Measurements from ENCODE around the gene TUBE1.
"Not testable (repeated sequence)": the region's sequence is repeated elsewhere in the genome, so short reads cannot be mapped to it uniquely, and the experiment has no call there.

TUBE1 gene, protein sequence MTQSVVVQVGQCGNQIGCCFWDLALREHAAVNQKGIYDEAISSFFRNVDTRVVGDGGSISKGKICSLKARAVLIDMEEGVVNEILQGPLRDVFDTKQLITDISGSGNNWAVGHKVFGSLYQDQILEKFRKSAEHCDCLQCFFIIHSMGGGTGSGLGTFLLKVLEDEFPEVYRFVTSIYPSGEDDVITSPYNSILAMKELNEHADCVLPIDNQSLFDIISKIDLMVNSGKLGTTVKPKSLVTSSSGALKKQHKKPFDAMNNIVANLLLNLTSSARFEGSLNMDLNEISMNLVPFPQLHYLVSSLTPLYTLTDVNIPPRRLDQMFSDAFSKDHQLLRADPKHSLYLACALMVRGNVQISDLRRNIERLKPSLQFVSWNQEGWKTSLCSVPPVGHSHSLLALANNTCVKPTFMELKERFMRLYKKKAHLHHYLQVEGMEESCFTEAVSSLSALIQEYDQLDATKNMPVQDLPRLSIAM

GRCh38 chr6:112087136-112087911 is at the start of gene TUBE1, which contains the start of gene FAM229B:
Gene TUBE1 (minus strand): TSS chr6:112087482. CDS start chr6:112087434, 48 bp downstream.
Gene FAM229B (plus strand): TSS chr6:112087591. CDS start chr6:112099284, 11,693 bp downstream.
- DNase-seq, result peak; percentile 88 to 99 (median 93)
- intact Hi-C loops (cut with DNase I), result loop anchor here (2.0 kb wide), 1 partner anchor 75 kb away; no protein-coding TSS in a partner anchor

DNA sequence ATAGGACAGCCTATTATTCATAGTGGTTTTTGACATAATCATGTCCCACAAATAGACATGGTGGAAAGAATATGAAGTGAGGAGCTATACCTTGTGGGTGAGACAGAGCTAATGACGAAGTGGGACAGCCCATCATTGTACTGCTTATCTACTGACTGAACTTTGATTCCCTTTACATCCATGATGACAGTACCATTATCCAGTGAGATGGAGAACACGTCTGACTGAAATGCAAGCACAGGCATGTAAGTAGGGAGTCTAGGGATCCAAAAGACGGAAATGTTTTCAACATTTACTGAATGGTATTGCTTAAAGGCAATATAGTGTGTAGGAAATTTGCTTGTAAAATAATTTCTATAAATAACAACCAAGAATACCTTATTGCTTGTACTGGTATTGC is 43.6 kb upstream of the TUBE1 start:
- no peak for DNase-seq
- intact Hi-C loops (cut with DNase I), result no loop called here

GRCh38 chr6:112128208-112128607 is 40.9 kb upstream of the TUBE1 start:
- intact Hi-C loops (cut with DNase I), result no loop called here

DNA sequence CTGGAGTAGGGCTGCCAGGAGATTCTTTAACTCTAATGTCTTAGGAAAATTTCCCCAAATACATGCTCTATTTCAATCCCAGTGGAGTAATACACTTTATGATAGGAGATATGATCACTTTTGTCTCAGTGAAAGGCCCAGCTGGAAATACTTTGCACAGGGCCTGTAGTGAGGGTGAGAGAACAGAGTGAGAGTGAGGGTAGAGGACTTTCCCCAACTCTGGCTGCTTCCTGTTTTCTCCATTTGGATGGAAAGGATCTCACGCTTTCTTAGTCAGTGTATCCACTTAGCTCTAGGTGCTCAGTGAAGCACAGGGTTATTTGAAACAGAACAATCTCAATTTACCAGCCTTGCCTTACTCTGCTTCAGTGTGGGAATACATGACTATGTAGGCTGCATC is 36.7 kb upstream of the TUBE1 start:
- DNase-seq, result no peak
- intact Hi-C loops (cut with DNase I), result no loop called here

More at GRCh38 chr6:112128208-112128607, 40.9 kb upstream of the TUBE1 start:
- no peak for DNase-seq

GRCh38 chr6:112122756-112123155 is 35.5 kb upstream of the TUBE1 start:
- DNase-seq, result no peak
- intact Hi-C loops (cut with DNase I), result no loop called here

DNA sequence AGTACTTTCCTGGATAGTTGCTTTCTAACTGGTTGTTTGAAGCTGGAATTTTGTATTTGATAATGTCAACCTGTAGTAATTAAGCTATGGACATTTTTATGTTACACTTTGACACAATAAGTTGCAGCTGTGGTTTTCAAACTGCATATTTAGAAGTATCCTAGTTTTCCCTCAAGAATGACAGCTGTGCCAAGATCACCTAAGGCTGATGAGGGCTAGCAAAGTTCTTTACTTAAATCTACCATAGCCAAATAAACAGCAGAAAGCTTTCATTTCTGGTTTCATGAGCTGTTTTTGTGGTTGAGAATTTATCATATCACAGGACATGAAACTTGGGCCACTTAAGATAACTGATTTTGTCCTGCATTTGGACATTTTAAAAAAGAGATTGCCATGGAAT is 30.8 kb upstream of the TUBE1 start:
- intact Hi-C loops (cut with DNase I), result no loop called here

DNA sequence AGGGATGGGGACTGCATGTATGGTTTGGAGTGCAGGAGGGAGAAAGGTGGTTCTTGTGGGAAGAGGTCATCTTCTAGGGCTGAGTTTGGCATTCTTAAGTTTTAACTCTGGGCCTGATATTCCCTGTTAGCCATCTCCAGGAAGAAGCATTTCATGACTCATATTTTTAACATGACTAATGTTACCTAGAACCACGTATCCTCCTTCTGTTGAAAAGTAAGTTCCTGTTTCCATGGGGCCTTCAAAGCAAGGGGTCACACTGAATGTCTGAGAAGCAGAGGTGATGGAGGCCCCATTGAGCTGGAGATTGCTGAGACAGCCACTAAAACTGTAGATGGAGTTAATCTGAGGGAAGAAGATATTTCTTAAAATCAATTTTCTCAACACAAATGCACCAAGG is 30.3 kb upstream of the TUBE1 start:
- DNase-seq, result no peak
- intact Hi-C loops (cut with DNase I), result no loop called here

More for the DNA sequence above, 30.8 kb upstream of the TUBE1 start:
- no peak for DNase-seq

- intact Hi-C loops (cut with DNase I), result no loop called here
- DNase-seq, result no peak
These were observed 28.9 kb upstream of the TUBE1 start for GRCh38 chr6:112116221-112116620.

GRCh38 chr6:112114577-112115223 is 27.4 kb upstream of the TUBE1 start:
- no peak for DNase-seq

GRCh38 chr6:112113918-112114317 is 26.6 kb upstream of the TUBE1 start:
- intact Hi-C loops (cut with DNase I), result no loop called here
- DNase-seq, result no peak

More at GRCh38 chr6:112114577-112115223, 27.4 kb upstream of the TUBE1 start:
- intact Hi-C loops (cut with DNase I), result no loop called here

DNA sequence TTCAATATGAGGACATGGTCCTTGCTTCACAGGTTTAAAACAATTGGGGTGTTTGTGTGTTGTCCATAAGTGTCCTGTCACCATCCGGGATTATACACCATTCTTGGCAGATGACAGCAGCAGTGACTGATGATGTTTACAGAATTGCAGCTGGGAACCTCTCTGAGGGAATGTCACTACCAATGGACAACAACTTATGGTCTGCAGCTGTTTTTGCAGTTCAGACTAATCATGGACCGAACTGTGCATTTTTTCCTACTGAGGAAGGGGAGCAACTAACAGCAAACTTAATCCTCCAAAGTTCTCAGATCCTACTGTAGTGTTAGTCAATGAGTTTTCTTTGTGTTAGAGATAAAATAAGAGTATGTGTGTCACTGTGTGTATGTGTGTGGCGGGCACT is 26.1 kb upstream of the TUBE1 start:
- intact Hi-C loops (cut with DNase I), result no loop called here
- DNase-seq, result no peak

GRCh38 chr6:112109262-112109661 is 22.0 kb upstream of the TUBE1 start:
- intact Hi-C loops (cut with DNase I), result no loop called here
- peak in 2 of 10 donors; percentile 27 to 63 for DNase-seq

DNA sequence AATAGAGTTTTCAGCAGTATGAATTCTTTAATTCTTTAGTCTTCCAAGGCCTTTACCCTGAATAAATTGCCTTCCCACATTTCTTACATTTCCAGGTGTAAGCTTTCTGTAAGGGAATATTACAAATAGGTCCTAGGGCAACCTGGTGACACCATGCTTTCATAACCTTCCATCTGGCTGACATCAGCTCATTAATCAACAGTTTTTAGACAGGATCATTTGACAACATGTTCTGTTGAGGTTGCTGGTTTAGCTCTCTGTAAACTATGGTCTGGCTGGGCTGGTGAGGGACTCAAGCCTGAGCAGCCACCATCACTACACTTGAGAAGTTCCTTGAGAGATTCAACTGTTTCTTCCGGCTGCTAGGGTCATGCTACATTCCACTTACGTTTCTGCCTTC is 19.3 kb upstream of the TUBE1 start:
- DNase-seq, result no peak
- intact Hi-C loops (cut with DNase I), result no loop called here

GRCh38 chr6:112106026-112106425 is 18.7 kb upstream of the TUBE1 start:
- DNase-seq; intact Hi-C loops (cut with DNase I): not testable (repeated sequence)

- intact Hi-C loops (cut with DNase I), result no loop called here
- DNase-seq, result no peak
These were observed 13.3 kb upstream of the TUBE1 start for GRCh38 chr6:112100561-112100960.

DNA sequence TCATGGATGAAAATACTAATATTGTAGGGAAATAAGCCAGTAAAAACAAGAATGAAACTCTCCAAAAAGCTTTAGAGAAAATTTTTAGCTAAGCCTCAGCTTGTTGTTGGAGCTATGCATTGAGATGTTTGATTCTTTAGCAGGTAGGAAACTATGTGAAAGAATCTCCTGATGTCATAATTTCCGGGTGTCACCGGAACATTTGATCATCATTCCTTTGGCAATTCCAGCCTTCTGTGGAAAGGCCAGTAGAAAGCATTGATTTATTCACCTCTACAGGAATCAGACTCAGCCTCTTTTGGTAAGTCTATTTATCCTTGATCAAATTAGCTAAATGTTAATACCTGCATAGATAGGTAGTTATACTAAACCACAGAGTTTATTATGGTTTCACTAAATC is 9.6 kb upstream of the TUBE1 start:
- intact Hi-C loops (cut with DNase I), result no loop called here
- DNase-seq, result no peak

DNA sequence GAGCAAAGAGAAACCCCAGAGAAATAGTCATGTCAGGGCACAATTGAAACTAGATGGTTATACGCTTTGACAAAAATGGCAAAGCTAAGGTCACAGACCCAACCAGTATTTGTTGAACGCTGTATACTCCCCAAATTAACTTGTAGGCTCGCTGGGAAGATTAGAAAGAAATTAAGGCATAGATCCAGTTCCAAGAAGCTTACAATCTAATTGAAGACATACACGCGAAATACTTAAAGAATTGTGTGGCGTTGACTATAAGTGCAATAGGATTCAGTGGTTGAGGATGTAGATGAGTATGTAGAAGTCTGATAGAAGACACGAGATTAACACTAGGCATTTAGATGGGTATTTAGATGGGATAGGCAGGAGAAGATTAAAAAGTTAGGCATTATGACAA is 634 bp upstream of the TUBE1 start:
- no peak for DNase-seq
- intact Hi-C loops (cut with DNase I), result loop anchor here (2.0 kb wide), 1 partner anchor 75 kb away; no protein-coding TSS in a partner anchor

DNA sequence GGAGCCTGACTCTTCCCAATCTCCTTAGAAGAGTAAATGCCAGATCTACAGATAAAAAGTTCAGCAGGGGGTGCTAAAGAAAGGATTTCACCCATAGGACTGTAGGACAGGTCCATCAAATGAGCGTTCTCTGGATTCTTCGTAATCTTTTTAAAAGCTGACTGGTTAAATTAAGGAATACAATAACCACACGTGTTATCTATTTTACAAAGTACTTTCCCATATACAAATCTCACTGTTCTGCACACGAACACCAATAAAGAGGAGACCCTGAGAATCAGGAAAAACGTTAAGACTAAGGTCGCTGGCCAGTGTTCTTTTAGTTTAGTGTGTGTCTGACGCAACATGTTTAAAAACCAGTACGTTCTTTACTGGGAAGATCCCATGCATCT is 542 bp downstream of the TUBE1 start:
- intact Hi-C loops (cut with DNase I), result loop anchor here (2.0 kb wide), 1 partner anchor 76 kb away; no protein-coding TSS in a partner anchor
- no peak for DNase-seq

- intact Hi-C loops (cut with DNase I), result loop anchor here (2.0 kb wide), 1 partner anchor 77 kb away; no protein-coding TSS in a partner anchor
- no peak for DNase-seq
These were observed 1.8 kb downstream of the TUBE1 start for GRCh38 chr6:112085286-112086065.

GRCh38 chr6:112081569-112081968 is 5.7 kb downstream of the TUBE1 start:
- intact Hi-C loops (cut with DNase I), result no loop called here
- DNase-seq, result no peak
